Glutamatergic neuron (in vitro differentiated cells): ENCODE measurements around the gene ZNF227. TPM values are rescaled to one million over a fixed set of nuclear protein-coding genes. Genes with fewer than 3 reads are reported as not detected.

Source experiments
- DNase-seq: peaks from one replicate; pipeline ENCODE4 v3.0.0; 2022
- H3K27ac Mint-ChIP-seq: one replicate; pipeline ENCODE4 v1.8.0; 2020; ENCODE audit warnings: mild to moderate bottlenecking, mixed read lengths, inconsistent platforms; ENCODE audit not compliant: unreplicated experiment
- H3K27me3 Mint-ChIP-seq: one replicate; pipeline ENCODE4 v1.8.0; 2020; ENCODE audit warnings: mild to moderate bottlenecking, moderate library complexity, mixed read lengths, inconsistent platforms; ENCODE audit not compliant: unreplicated experiment
- H3K36me3 Mint-ChIP-seq: one replicate; pipeline ENCODE4 v1.8.0; 2020; ENCODE audit warnings: mild to moderate bottlenecking, mixed read lengths, inconsistent platforms; ENCODE audit not compliant: unreplicated experiment
- H3K4me1 Mint-ChIP-seq: one replicate; pipeline ENCODE4 v1.8.0; 2020; ENCODE audit warnings: mild to moderate bottlenecking, low read depth, mixed read lengths, inconsistent platforms; ENCODE audit not compliant: unreplicated experiment
- H3K4me3 Mint-ChIP-seq: one replicate; pipeline ENCODE4 v1.8.0; 2020; ENCODE audit warnings: mild to moderate bottlenecking, mixed read lengths, inconsistent platforms; ENCODE audit not compliant: unreplicated experiment
- H3K9me3 Mint-ChIP-seq: one replicate; pipeline ENCODE4 v1.8.0; 2020; ENCODE audit warnings: mild to moderate bottlenecking, moderate library complexity, mixed read lengths, inconsistent platforms; ENCODE audit not compliant: unreplicated experiment
- total RNA-seq: library from RNA; stranded (reverse); fragmentation: NEBNext Ultra II Directional; extraction: Animal tissue kit (Norgen Biotek cat#: 25700); gene quantifications from one replicate; pipeline ENCODE4 v1.2.1, GENCODE V29; 2021; ENCODE audit not compliant: unreplicated experiment
- TF ChIP-seq, protein P1 (sequence below): fragments of 200-600 bp; sonication (generic); IDR thresholded peaks from one replicate; pipeline ENCODE4 v1.5.0; 2021; ENCODE audit not compliant: partially characterized antibody, unreplicated experiment

Gene ZNF227
- total RNA-seq, 1 donor from 2014 or later = 26.4 TPM

- no peaks in the 10 kb centered on the region for H3K4me1 Mint-ChIP-seq
- DNase-seq = no peak
- TF ChIP-seq, protein P1, sequence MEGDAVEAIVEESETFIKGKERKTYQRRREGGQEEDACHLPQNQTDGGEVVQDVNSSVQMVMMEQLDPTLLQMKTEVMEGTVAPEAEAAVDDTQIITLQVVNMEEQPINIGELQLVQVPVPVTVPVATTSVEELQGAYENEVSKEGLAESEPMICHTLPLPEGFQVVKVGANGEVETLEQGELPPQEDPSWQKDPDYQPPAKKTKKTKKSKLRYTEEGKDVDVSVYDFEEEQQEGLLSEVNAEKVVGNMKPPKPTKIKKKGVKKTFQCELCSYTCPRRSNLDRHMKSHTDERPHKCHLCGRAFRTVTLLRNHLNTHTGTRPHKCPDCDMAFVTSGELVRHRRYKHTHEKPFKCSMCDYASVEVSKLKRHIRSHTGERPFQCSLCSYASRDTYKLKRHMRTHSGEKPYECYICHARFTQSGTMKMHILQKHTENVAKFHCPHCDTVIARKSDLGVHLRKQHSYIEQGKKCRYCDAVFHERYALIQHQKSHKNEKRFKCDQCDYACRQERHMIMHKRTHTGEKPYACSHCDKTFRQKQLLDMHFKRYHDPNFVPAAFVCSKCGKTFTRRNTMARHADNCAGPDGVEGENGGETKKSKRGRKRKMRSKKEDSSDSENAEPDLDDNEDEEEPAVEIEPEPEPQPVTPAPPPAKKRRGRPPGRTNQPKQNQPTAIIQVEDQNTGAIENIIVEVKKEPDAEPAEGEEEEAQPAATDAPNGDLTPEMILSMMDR = no peak
- H3K27me3 Mint-ChIP-seq = no peaks in the 10 kb centered on the region
- H3K9me3 Mint-ChIP-seq = peaks cover 8% of the 10 kb centered on the region
- H3K36me3 Mint-ChIP-seq = peaks cover 51% of the 10 kb centered on the region
- H3K4me3 Mint-ChIP-seq = no peak overlapping the region
- no peak overlapping the region for H3K27ac Mint-ChIP-seq
Measured at GRCh38 chr19:44176590-44176989, 35.7 kb upstream of the ZNF227 start.

- H3K27me3 Mint-ChIP-seq = no peaks in the 10 kb centered on the region
- peaks cover 5% of the 10 kb centered on the region for H3K9me3 Mint-ChIP-seq
- no peak overlapping the region for H3K27ac Mint-ChIP-seq
- no peak overlapping the region for H3K4me3 Mint-ChIP-seq
- DNase-seq = no peak
- TF ChIP-seq, protein P1 = no peak
- peaks cover 31% of the 10 kb centered on the region for H3K36me3 Mint-ChIP-seq
- no peaks in the 10 kb centered on the region for H3K4me1 Mint-ChIP-seq
Measured at GRCh38 chr19:44180968-44181367, 31.4 kb upstream of the ZNF227 start.

GRCh38 chr19:44182145-44182544 lies 30.2 kb upstream of the ZNF227 start:
- no peak for DNase-seq
- no peak overlapping the region for H3K27ac Mint-ChIP-seq
- no peak overlapping the region for H3K4me3 Mint-ChIP-seq
- TF ChIP-seq, protein P1 = no peak
- no peaks in the 10 kb centered on the region for H3K27me3 Mint-ChIP-seq
- no peaks in the 10 kb centered on the region for H3K9me3 Mint-ChIP-seq
- no peaks in the 10 kb centered on the region for H3K4me1 Mint-ChIP-seq
- H3K36me3 Mint-ChIP-seq = peaks cover 19% of the 10 kb centered on the region

- Mint-ChIP-seq H3K9me3 (no peaks in the 10 kb centered on the region), H3K36me3 (no peaks in the 10 kb centered on the region), H3K4me3 (no peak overlapping the region), H3K27ac (no peak overlapping the region), H3K27me3 (no peaks in the 10 kb centered on the region), H3K4me1 (no peaks in the 10 kb centered on the region)
- TF ChIP-seq, protein P1 = no peak
- no peak for DNase-seq
Measured at GRCh38 chr19:44190020-44190419, 22.3 kb upstream of the ZNF227 start.

GRCh38 chr19:44192127-44192526 lies 20.2 kb upstream of the ZNF227 start:
- no peaks in the 10 kb centered on the region for H3K36me3 Mint-ChIP-seq
- DNase-seq = no peak
- H3K4me3 Mint-ChIP-seq = no peak overlapping the region
- TF ChIP-seq, protein P1 = no peak
- H3K27me3 Mint-ChIP-seq = peaks cover 2% of the 10 kb centered on the region
- H3K9me3 Mint-ChIP-seq = no peaks in the 10 kb centered on the region
- H3K27ac Mint-ChIP-seq = no peak overlapping the region
- H3K4me1 Mint-ChIP-seq = no peaks in the 10 kb centered on the region
